A673 (cell line): ENCODE data around the gene SFR1.

Experiments
- EZH2 ChIP-seq: fragments of 200-600 bp; sonication (generic); IDR thresholded peaks from 2 replicates; pipeline ENCODE4 v1.6.1; 2017; ENCODE audit warnings: borderline replicate concordance, low read depth, mild to moderate bottlenecking, mixed read lengths, antibody characterized with exemption, low read length; ENCODE audit not compliant: poor library complexity, severe bottlenecking
- TF ChIP-seq, protein P1 (sequence below): fragments of 300-800, 200-600 bp; sonication (generic); conservative IDR thresholded peaks from 2 replicates; pipeline ENCODE4 v1.5.1; 2017; ENCODE audit warnings: low read depth, mild to moderate bottlenecking, antibody characterized with exemption, low read length, moderate library complexity, mixed read lengths

DNA sequence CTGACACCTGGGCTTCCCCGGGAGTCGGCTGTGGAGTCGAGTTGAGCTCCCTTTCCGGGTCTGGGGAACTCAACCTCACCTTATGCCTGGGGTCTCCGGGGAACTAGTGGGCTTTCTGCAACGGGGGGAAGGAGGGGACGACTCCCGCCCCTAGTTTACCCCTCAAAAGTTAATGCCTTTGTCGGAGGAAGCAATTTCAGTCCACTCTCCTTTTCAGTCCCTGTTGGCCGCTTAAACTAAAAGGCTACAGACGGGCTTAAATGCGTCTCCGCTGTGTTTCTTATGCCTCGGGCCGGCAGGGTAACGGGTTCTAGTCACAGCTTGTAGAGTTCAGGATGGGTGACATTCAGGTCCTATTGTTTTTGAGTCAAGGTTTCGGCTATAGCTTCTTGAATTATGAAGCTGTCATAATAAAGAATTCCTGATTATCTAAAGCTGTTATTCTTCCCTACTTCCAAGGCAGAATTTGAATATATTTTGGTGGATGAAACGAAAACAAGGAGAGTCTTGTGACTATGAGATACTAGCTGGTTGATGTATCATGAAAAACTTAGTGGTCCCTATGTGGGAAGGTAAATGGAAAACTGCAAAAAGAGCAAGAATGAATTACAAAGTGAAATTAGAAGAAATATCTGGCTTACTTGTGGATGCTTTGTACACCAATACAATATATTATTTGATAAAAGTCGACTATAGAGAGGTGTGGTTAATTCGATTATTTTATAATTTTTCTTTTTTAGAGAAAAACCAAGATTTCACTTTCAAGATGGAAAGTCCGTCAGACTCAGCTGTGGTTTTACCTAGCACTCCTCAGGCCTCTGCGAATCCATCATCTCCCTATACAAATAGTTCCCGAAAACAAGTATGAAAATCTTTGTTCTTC lies 495 bp downstream of the SFR1 start:
- TF ChIP-seq EZH2 = no peak
- TF ChIP-seq, protein P1, sequence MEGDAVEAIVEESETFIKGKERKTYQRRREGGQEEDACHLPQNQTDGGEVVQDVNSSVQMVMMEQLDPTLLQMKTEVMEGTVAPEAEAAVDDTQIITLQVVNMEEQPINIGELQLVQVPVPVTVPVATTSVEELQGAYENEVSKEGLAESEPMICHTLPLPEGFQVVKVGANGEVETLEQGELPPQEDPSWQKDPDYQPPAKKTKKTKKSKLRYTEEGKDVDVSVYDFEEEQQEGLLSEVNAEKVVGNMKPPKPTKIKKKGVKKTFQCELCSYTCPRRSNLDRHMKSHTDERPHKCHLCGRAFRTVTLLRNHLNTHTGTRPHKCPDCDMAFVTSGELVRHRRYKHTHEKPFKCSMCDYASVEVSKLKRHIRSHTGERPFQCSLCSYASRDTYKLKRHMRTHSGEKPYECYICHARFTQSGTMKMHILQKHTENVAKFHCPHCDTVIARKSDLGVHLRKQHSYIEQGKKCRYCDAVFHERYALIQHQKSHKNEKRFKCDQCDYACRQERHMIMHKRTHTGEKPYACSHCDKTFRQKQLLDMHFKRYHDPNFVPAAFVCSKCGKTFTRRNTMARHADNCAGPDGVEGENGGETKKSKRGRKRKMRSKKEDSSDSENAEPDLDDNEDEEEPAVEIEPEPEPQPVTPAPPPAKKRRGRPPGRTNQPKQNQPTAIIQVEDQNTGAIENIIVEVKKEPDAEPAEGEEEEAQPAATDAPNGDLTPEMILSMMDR = no peak
